ENCODE data around the gene MCUR1.
"Not testable (repeated sequence)": the region's sequence is repeated elsewhere in the genome, so short reads cannot be mapped to it uniquely, and the experiment has no call there.

The MCUR1 gene, protein sequence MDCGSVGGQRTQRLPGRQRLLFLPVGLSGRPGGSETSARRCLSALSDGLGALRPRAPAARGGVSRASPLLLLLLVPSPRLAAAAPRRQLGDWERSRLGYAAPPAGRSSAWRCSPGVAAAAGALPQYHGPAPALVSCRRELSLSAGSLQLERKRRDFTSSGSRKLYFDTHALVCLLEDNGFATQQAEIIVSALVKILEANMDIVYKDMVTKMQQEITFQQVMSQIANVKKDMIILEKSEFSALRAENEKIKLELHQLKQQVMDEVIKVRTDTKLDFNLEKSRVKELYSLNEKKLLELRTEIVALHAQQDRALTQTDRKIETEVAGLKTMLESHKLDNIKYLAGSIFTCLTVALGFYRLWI

DNA sequence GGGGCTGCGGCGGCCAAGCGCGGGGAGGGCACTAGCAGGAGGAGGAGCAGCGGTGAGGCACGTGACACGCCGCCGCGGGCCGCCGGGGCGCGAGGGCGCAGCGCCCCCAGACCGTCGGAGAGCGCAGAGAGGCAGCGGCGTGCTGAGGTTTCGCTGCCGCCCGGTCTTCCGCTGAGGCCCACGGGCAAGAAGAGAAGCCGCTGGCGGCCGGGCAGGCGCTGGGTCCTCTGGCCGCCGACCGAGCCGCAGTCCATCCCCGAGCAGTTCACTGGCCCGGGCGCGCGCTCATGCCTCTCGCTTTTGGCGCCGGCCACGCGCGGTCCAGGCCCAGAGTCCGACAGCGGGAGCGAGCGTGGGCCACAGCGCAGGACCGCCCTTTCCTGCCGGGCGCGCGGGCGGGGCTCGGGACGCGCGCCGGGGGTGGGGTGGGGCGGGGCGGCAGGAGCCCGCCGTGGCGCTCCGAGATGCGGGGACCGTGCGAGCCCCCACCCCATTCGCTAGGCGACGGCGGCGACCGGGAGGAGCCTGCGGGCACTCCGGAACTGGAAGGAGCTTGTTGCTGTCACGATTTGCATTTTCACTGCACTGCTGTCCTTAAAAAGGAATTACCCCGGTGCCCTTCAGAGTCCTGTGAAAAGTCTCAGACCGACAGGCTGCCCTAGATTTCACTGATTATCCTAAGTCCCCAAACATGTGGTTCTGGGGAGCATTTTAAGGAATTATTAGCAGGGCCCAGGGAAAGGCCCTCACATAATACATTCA lies at the start of gene MCUR1:
MCUR1 (minus strand) TSS at position 382 of the 762 bp plus-strand sequence; CDS start at position 254, 128 bp downstream.
- peak; percentile 80 for DNase-seq

- no peak for DNase-seq
These were observed 49.4 kb upstream of the MCUR1 start for GRCh38 chr6:13863699-13864155.

DNA sequence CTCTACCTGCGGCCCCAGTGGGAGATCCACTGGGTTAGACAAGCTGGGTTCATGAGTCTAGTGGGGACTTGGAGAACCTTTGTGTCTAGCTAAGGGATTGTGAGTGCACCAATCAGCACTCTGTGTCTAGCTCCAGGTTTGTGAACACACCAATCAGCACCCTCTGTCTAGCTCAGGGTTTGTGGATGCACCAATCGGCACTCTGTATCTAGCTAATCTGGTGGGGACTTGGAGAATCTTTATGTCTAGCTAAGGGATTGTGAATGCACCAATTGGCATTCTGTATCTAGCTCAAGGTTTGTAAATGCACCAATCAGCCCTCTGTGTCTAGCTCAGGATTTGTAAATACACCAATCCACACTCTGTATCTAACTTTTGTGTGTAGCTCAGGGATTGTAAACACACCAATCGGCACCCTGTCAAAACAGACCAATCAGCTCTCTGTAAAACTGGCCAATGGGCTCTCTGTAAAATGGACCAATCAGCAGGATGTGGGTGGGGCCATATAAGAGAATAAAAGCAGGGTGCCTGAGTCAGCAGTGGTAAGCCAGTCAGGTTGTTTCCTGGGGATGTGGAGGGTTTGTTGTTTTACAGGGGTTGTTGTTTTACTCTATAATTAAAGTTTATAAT lies 46.3 kb upstream of the MCUR1 start:
- not testable (repeated sequence) for DNase-seq

GRCh38 chr6:13859871-13860555 lies 45.7 kb upstream of the MCUR1 start:
- DNase-seq = no peak

DNA sequence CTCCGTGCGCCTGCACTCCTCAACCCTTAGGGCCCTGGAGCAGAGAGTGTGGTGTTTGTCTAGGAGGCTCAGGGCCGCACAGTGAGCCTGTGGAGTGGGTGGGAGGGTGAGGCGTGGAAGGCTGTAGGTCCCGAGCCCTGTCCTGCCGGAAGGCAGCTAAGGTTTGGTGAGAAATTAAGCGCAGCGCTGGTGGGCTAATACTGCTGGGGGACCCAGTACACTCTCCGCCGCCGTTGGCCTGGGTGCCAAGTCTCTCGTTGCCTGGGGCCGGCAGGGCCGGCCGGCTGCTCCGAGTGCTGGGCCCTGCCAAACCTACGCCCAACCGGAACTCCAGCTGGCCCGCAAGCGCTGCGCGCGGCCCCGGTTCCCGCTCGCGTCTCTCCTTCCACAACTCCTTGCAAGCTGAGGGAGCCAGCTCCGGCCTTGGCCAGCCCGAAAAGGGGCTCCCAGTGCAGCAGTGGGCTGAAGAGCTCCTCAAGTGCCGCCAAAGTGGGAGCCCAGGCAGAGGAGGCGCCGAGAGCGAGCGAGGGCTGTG lies 40.4 kb upstream of the MCUR1 start:
- no peak for DNase-seq

DNA sequence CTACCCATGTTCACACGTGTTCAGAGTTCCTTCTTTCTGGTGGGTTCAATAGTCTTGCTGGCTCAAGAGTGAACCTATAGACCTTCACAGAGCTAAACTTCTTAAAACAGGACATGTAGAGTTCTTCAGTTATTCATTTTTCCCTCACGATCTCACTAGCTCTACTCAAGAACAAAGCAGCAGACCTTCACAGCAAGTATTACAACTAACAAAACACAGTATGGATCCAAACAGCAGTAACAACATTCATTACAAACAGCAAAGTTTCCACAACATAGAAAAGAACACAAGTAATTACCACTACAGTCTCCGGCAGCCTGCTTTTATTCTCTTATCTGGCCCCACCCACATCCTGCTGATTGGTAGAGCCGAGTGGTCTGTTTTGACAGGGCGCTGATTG lies 39.5 kb upstream of the MCUR1 start:
- no peak for DNase-seq

- no peak for DNase-seq
These were observed 37.4 kb upstream of the MCUR1 start for GRCh38 chr6:13851803-13852202.

DNA sequence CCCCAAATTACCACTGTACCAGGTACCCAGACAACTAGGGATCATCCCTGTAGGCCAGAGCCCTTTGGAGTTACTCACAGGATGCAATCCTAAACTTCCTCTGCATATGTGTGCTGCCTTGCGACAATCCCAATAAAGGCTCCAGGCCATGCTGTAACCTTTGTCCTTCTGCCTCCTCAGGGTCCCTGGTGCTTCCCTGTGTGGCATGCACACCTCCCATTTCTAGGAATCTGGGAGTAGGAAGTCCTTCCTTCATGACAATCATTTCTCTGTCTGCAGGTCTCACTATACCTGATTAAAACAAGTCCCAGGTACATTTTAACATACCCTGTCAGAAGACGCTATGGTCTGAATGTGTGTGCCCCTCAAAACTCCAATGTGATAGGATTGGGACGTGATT lies 37.0 kb upstream of the MCUR1 start:
- DNase-seq = no peak

- DNase-seq = not testable (repeated sequence)
These were observed 36.3 kb upstream of the MCUR1 start for GRCh38 chr6:13850690-13851089.

GRCh38 chr6:13848522-13849150 lies 34.3 kb upstream of the MCUR1 start:
- DNase-seq = no peak

DNA sequence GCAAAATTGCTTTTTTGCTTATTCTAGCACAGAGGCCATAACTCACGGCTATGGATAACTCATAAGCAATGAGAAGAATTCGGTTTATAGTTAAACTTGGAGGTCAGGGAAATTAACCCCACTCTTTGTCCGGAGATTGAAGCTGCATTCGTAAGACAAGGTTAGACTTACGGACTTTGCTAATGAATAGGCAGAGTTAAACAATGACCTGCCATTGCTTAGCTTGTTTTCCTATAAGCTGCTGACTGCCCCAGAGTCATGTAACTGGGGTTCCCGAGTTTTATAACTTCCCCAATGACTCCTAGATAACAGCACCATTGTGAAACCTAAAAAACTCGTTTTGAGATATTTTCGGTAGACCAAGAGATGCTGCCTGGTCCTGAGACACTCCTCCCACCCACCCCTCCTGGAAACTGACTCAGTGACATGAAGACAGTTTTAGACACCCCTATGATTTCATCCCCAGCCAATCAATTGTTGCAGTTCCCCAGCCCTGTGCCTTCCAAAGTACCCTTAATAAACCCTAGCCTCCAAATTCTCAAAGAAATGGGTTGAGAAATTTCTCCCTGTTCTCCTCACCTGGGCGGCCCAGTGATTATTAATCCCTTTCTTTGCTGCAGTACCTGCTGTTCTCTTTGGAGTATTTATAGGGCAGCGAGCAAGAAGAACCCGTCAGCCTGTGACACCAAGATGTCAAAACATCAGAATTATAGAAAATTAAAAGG lies 33.1 kb upstream of the MCUR1 start:
- DNase-seq = no peak

- DNase-seq = no peak
These were observed 32.5 kb upstream of the MCUR1 start for GRCh38 chr6:13846841-13847240.

- no peak for DNase-seq
These were observed 27.6 kb upstream of the MCUR1 start for GRCh38 chr6:13841936-13842335.

GRCh38 chr6:13838616-13839015 lies 24.3 kb upstream of the MCUR1 start:
- DNase-seq = no peak

DNA sequence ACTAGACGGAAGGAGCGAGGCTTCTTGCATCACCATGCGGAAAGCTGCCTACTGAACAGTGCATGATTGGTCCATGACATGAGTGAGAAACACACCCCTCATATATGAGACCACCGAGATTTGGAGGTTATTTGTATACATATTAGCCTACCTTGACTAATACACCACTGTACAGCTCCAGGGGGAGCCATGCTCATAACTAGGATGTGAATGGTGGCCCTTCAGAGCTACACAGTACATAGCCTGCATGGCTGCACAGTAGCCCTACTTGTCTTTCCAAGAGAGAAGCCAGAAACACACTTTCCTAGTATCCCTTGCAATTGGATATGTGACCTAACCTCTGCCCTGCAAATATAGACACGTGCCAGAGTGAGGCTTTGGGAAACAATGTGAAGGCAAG lies 21.8 kb upstream of the MCUR1 start:
- DNase-seq = no peak

GRCh38 chr6:13834790-13835189 lies 20.4 kb upstream of the MCUR1 start:
- no peak for DNase-seq

- not testable (repeated sequence) for DNase-seq
These were observed 19.7 kb upstream of the MCUR1 start for GRCh38 chr6:13834018-13834417.

- DNase-seq = no peak
These were observed 18.4 kb upstream of the MCUR1 start for GRCh38 chr6:13832778-13833177.

GRCh38 chr6:13831615-13832014 lies 17.3 kb upstream of the MCUR1 start:
- no peak for DNase-seq

DNA sequence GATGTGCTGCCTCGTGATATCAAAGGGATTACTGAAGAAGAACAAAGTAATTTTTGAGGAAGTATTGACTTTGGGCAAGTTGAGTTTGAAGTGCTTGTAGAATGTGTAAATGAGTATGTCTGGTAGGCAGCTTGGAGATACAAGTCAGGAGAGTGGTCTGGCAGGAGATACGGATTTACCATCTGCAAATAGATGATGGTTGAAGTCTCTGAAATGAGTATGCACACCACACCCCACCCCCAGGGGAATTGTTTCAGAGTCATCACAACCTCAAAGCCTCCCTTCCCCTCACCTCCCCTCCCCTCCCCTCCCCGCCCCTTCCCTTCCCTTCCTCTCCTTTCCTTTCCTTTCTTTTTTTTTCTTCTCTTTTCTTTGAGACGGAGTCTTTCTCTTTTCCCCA lies 16.4 kb upstream of the MCUR1 start:
- DNase-seq = no peak

GRCh38 chr6:13829419-13829818 lies 15.1 kb upstream of the MCUR1 start:
- not testable (repeated sequence) for DNase-seq

All from activated CD8-positive, alpha-beta memory T cell treated with anti-CD3 and anti-CD28 coated beads, Interleukin-2, amount 50 U/mL, for 4 hours (primary cell).